Type B pancreatic cell (in vitro differentiated cells): ENCODE measurements around the gene ACIN1. TPM values are rescaled to one million over a fixed set of nuclear protein-coding genes. Genes with fewer than 3 reads are reported as not detected.

Experiments used
- DNase-seq: peaks from one replicate; pipeline ENCODE4 v3.0.0; 2021; ENCODE audit warnings: mixed read lengths; ENCODE audit not compliant: unreplicated experiment; ENCODE audit errors: extremely low spot score
- H3K27ac Mint-ChIP-seq: 2 replicates; pipeline ENCODE4 v1.8.0; 2021; ENCODE audit warnings: mild to moderate bottlenecking, mixed read lengths
- H3K27me3 Mint-ChIP-seq: 2 replicates; pipeline ENCODE4 v1.8.0; 2021; ENCODE audit warnings: mixed read lengths
- H3K36me3 Mint-ChIP-seq: 2 replicates; pipeline ENCODE4 v1.8.0; 2021; ENCODE audit warnings: mixed read lengths
- H3K4me1 Mint-ChIP-seq: one replicate; pipeline ENCODE4 v1.8.0; 2021; ENCODE audit warnings: mixed read lengths; ENCODE audit not compliant: unreplicated experiment
- H3K4me3 Mint-ChIP-seq: 2 replicates; pipeline ENCODE4 v1.8.0; 2021; ENCODE audit warnings: mild to moderate bottlenecking, mixed read lengths
- H3K9me3 Mint-ChIP-seq: 2 replicates; pipeline ENCODE4 v1.8.0; 2021; ENCODE audit warnings: mixed read lengths
- total RNA-seq: library from RNA; stranded (reverse); gene quantifications from 2 replicates; pipeline ENCODE4 v1.2.1, GENCODE V29; 2021; ENCODE audit warnings: low replicate concordance
- TF ChIP-seq, protein P1 (sequence below): fragments of 200-600 bp; sonication (generic); conservative IDR thresholded peaks from 2 replicates; pipeline ENCODE4 v1.5.0; 2021; ENCODE audit warnings: antibody characterized with exemption, mild to moderate bottlenecking

Gene ACIN1
- total RNA-seq, 1 donor from 2014 or later: 342 TPM

DNA sequence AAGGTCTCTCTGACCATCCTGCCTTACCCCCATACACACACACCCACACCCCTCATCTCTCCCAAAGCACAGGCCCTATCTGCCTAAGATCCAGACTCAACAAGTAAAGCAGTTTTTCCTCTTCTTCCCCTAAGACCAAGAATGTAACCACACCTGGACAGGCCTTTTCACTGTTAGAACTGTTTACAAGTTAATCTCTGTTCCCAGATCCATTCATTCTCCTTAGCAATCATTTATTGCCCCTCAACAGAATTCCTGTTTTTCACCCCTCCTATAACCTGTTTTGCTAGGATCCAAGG lies 11.8 kb upstream of the ACIN1 start:
- no peak overlapping the region for H3K4me3 Mint-ChIP-seq
- no peaks in the 10 kb centered on the region for H3K36me3 Mint-ChIP-seq
- TF ChIP-seq, protein P1, sequence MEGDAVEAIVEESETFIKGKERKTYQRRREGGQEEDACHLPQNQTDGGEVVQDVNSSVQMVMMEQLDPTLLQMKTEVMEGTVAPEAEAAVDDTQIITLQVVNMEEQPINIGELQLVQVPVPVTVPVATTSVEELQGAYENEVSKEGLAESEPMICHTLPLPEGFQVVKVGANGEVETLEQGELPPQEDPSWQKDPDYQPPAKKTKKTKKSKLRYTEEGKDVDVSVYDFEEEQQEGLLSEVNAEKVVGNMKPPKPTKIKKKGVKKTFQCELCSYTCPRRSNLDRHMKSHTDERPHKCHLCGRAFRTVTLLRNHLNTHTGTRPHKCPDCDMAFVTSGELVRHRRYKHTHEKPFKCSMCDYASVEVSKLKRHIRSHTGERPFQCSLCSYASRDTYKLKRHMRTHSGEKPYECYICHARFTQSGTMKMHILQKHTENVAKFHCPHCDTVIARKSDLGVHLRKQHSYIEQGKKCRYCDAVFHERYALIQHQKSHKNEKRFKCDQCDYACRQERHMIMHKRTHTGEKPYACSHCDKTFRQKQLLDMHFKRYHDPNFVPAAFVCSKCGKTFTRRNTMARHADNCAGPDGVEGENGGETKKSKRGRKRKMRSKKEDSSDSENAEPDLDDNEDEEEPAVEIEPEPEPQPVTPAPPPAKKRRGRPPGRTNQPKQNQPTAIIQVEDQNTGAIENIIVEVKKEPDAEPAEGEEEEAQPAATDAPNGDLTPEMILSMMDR: no peak
- DNase-seq: no peak
- H3K27ac Mint-ChIP-seq: no peak overlapping the region
- peaks cover 27% of the 10 kb centered on the region for H3K4me1 Mint-ChIP-seq
- H3K9me3 Mint-ChIP-seq: no peaks in the 10 kb centered on the region
- peaks cover 16% of the 10 kb centered on the region for H3K27me3 Mint-ChIP-seq

GRCh38 chr14:23105348-23105824 lies 10.4 kb upstream of the ACIN1 start:
- peaks cover 16% of the 10 kb centered on the region for H3K27me3 Mint-ChIP-seq
- H3K9me3 Mint-ChIP-seq: no peaks in the 10 kb centered on the region
- TF ChIP-seq, protein P1: no peak
- H3K4me1 Mint-ChIP-seq: peaks cover 27% of the 10 kb centered on the region
- DNase-seq: no peak
- no peak overlapping the region for H3K27ac Mint-ChIP-seq
- H3K36me3 Mint-ChIP-seq: no peaks in the 10 kb centered on the region
- H3K4me3 Mint-ChIP-seq: no peak overlapping the region

DNA sequence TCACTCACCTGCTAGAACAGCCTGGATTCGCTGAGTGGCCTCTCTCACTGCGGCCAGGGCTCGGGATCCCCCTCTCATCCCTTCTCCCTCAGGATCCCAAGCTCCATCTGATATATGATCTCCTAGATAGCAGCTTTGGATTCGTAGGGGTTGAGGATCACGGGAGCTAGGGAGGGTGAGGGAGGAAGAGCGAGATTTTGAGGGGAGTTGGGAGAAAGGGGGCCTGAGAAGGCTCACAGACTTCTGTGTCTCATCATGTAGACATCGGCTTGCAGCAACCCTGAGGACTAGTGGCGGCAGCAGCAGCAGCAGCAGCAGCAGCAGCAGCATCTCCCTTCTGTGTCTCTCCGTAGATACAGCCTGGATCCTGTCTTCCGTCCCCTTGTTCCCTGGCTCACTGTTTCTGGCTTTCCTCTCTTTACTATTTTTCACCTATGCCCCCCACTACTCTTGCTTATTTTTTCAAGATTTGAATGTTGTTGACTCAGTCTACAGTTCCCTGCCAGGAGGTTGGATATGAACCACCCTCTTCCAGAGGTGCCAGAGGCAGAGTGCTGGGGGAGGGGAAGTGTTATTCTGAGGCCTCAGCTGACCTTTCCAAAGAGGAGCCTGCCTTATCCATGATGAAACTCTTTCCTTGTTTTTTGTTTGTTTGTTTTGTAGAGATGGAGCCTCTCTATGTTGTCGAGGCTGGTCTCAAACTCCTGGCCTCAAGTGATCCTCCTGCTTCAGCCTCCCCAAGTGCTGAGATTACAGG lies 9.8 kb upstream of the ACIN1 start, which contains the start of gene CIROP:
Gene CIROP, minus strand, starts transcription at position 399 of the 757 bp plus-strand sequence. Its CDS starts 69 bp downstream, at position 330.
- H3K27ac Mint-ChIP-seq: no peak within 1 kb of the TSS
- H3K4me3 Mint-ChIP-seq: peak within 1 kb of the TSS; percentile 40
- H3K36me3 Mint-ChIP-seq: no peaks in the 10 kb centered on the region
- peaks cover 16% of the 10 kb centered on the region for H3K27me3 Mint-ChIP-seq
- H3K9me3 Mint-ChIP-seq: no peaks in the 10 kb centered on the region
- TF ChIP-seq, protein P1: no peak
- peaks cover 27% of the 10 kb centered on the region for H3K4me1 Mint-ChIP-seq
- DNase-seq: no peak

GRCh38 chr14:23104070-23104590 lies 9.2 kb upstream of the ACIN1 start:
- H3K9me3 Mint-ChIP-seq: no peaks in the 10 kb centered on the region
- peaks cover 2% of the 10 kb centered on the region for H3K36me3 Mint-ChIP-seq
- no peak for DNase-seq
- peaks cover 16% of the 10 kb centered on the region for H3K27me3 Mint-ChIP-seq
- no peak overlapping the region for H3K4me3 Mint-ChIP-seq
- TF ChIP-seq, protein P1: no peak
- H3K27ac Mint-ChIP-seq: no peak overlapping the region
- peaks cover 27% of the 10 kb centered on the region for H3K4me1 Mint-ChIP-seq

DNA sequence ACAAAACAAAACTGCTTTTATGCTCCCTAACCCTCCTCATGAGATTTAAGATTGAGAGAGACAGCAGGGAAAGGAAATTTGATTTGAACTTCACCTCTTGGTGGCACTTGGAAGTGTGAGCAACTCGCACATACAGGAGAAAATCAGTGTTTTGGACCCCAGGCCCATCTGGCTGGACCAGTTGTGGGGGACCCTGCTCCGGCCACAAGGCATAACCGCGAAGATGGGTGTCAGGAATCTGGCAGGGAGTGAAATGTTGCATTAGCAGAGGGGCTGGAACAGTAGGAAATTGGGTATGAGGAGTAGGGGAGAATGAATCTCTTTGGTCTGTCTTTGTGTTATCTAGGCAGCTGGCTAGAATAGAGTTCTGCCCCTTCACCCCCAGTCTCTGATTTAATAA lies 8.6 kb upstream of the ACIN1 start:
- TF ChIP-seq, protein P1: no peak
- Mint-ChIP-seq H3K36me3 (peaks cover 6% of the 10 kb centered on the region), H3K4me3 (no peak overlapping the region), H3K9me3 (no peaks in the 10 kb centered on the region), H3K4me1 (peaks cover 27% of the 10 kb centered on the region), H3K27ac (no peak overlapping the region), H3K27me3 (peaks cover 16% of the 10 kb centered on the region)
- no peak for DNase-seq
